Suprapubic skin (tissue), 4 donors: ENCODE results near the gene REXO1. TPM values are rescaled to one million over a fixed set of nuclear protein-coding genes. Genes with fewer than 3 reads are reported as not detected.

Source experiments
- DNase-seq, 2 donors: peaks; one replicate each; pipeline ENCODE4 v3.0.0-alpha.2; 2019; ENCODE audit warnings: low spot score in 2 of 2
- H3K27ac ChIP-seq: fragments of 200-600 bp; sonication (generic); one replicate; pipeline ENCODE4 v1.5.1; 2019
- H3K27me3 ChIP-seq: fragments of 200-600 bp; sonication (generic); one replicate; pipeline ENCODE4 v1.5.1; 2019
- H3K36me3 ChIP-seq: fragments of 200-600 bp; sonication (generic); one replicate; pipeline ENCODE4 v1.5.1; 2019
- H3K4me1 ChIP-seq: fragments of 200-600 bp; sonication (generic); one replicate; pipeline ENCODE4 v1.5.1; 2019
- H3K4me3 ChIP-seq: fragments of 200-600 bp; sonication (generic); one replicate; pipeline ENCODE4 v1.5.1; 2019; ENCODE audit warnings: mild to moderate bottlenecking
- H3K9me3 ChIP-seq: fragments of 200-600 bp; sonication (generic); one replicate; pipeline ENCODE4 v1.5.1; 2019
- CTCF ChIP-seq, 2 donors: fragments of 200-600 bp in 1 of 2; fragments of 450-650 bp in 1 of 2; sonication (generic) in 1 of 2; IDR thresholded peaks; one replicate each; pipeline ENCODE4 v1.5.1; 2016 to 2019; ENCODE audit warnings: antibody characterized with exemption in 2 of 2, mild to moderate bottlenecking in 1 of 2, moderate library complexity in 1 of 2
- EP300 ChIP-seq: sonication (generic); formaldehyde crosslinking; IDR thresholded peaks from one replicate; pipeline ENCODE4 v1.6.1; 2017; ENCODE audit warnings: antibody characterized with exemption
- POLR2A ChIP-seq, 2 donors: fragments of 450-650 bp; IDR thresholded peaks; one replicate each; pipeline ENCODE4 v1.6.1; 2017; ENCODE audit warnings: antibody characterized with exemption in 2 of 2, mild to moderate bottlenecking in 2 of 2, moderate library complexity in 2 of 2
- POLR2AphosphoS5 ChIP-seq, 3 donors: sonication (generic); formaldehyde crosslinking; IDR thresholded peaks; one replicate each; pipeline ENCODE4 v1.6.1; 2017; ENCODE audit warnings: antibody characterized with exemption in 3 of 3
- WGBS: methylation state at CpG from one replicate; pipeline ENCODE4 v1.1.5; 2018; 5-methylcytosine and 5-hydroxymethylcytosine counted together
- total RNA-seq, 4 donors: library from RNA; depleted of rRNA; stranded (reverse); fragments of >200 nt; gene quantifications; one replicate each; pipeline ENCODE4 v1.1.0, GENCODE V29; 2016

Gene REXO1
- total RNA-seq, 4 donors from 2014 or later: 31.8 to 63.1 (median 38.3) TPM

- no peak overlapping the region for H3K27ac ChIP-seq
- H3K36me3 ChIP-seq: no peaks in the 10 kb centered on the region
- DNase-seq: no peak
- no peak overlapping the region for H3K4me3 ChIP-seq
- TF ChIP-seq EP300: no peak
- TF ChIP-seq POLR2AphosphoS5 (IDR thresholded peaks at IDR 0.05): no peak
- peaks cover 4% of the 10 kb centered on the region for H3K9me3 ChIP-seq
- WGBS: 77% methylated on average over 4 of the region's 10 CpGs
- peaks cover 30% of the 10 kb centered on the region for H3K4me1 ChIP-seq
- peaks cover 93% of the 10 kb centered on the region for H3K27me3 ChIP-seq
Measured at GRCh38 chr19:1777149-1777548, 71.1 kb downstream of the REXO1 start.

GRCh38 chr19:1776606-1777147, 71.6 kb downstream of the REXO1 start:
- Histone ChIP-seq H3K4me1 (peaks cover 30% of the 10 kb centered on the region), H3K9me3 (peaks cover 4% of the 10 kb centered on the region), H3K4me3 (no peak overlapping the region), H3K36me3 (no peaks in the 10 kb centered on the region), H3K27ac (no peak overlapping the region), H3K27me3 (peaks cover 93% of the 10 kb centered on the region)
- no peak for DNase-seq
- TF ChIP-seq CTCF (IDR thresholded peaks at IDR 0.05) (no peak), EP300 (no peak), POLR2AphosphoS5 (IDR thresholded peaks at IDR 0.05) (no peak)
- WGBS: 9% methylated on average over 23 of the region's 23 CpGs

GRCh38 chr19:1775951-1776605, 72.2 kb downstream of the REXO1 start:
- H3K4me1 ChIP-seq: peaks cover 30% of the 10 kb centered on the region
- DNase-seq: no peak

GRCh38 chr19:1774989-1775772, 73.1 kb downstream of the REXO1 start:
- TF ChIP-seq CTCF (IDR thresholded peaks at IDR 0.05) (peak in 1 of 2 donors; percentile 62), POLR2A (IDR thresholded peaks at IDR 0.05) (no peak)
- Histone ChIP-seq H3K27ac (no peak overlapping the region), H3K9me3 (peaks cover 8% of the 10 kb centered on the region), H3K4me1 (peaks cover 30% of the 10 kb centered on the region), H3K4me3 (no peak overlapping the region), H3K27me3 (peaks cover 90% of the 10 kb centered on the region), H3K36me3 (no peaks in the 10 kb centered on the region)
- no peak for DNase-seq
- 21% methylated on average over 22 of the region's 59 CpGs for WGBS

More at GRCh38 chr19:1775951-1776605, 72.2 kb downstream of the REXO1 start:
- Histone ChIP-seq H3K36me3 (no peaks in the 10 kb centered on the region), H3K27ac (no peak overlapping the region), H3K27me3 (peaks cover 91% of the 10 kb centered on the region), H3K4me3 (no peak overlapping the region), H3K9me3 (peaks cover 7% of the 10 kb centered on the region)
- TF ChIP-seq CTCF (IDR thresholded peaks at IDR 0.05) (no peak), POLR2AphosphoS5 (IDR thresholded peaks at IDR 0.05) (no peak), EP300 (no peak), POLR2A (IDR thresholded peaks at IDR 0.05) (no peak)
- 3% methylated on average over 12 of the region's 50 CpGs for WGBS

GRCh38 chr19:1773184-1773583, 75.1 kb downstream of the REXO1 start:
- 32% methylated on average over 8 of the region's 8 CpGs for WGBS
- Histone ChIP-seq H3K9me3 (peaks cover 8% of the 10 kb centered on the region), H3K4me3 (no peak overlapping the region), H3K4me1 (peaks cover 30% of the 10 kb centered on the region), H3K27ac (no peak overlapping the region), H3K36me3 (no peaks in the 10 kb centered on the region), H3K27me3 (peaks cover 90% of the 10 kb centered on the region)
- TF ChIP-seq CTCF (IDR thresholded peaks at IDR 0.05) (no peak), EP300 (no peak), POLR2AphosphoS5 (IDR thresholded peaks at IDR 0.05) (no peak), POLR2A (IDR thresholded peaks at IDR 0.05) (no peak)
- DNase-seq: no peak
